ENCODE data around the gene FBLN5. TPM values are rescaled to one million over a fixed set of nuclear protein-coding genes. Genes with fewer than 3 reads are reported as not detected.

FBLN5 gene
- total RNA-seq, 4 donors from 2014 or later, result 77.7 to 186 (median 127) TPM

DNA sequence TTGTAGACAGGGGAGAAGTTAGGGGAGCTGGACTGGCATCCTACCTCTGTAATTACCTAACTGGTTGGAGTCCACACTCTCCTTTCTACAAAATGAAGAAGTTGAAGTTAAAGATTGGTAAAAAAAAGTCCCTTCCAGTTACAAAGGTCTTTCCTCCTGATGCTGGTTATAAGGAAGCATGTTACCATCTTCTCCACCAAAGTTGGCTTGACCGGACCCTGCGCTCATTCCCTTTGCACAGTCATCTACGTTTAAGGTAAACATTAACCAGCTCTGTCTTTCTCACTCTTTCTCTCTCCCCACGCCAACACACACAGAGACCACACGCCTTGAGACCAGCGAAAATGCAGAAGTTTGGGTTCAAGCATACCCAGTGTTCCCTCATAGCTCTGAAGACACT, 11.9 kb downstream of the FBLN5 start:
- no peaks in the 10 kb centered on the region for H3K4me1 ChIP-seq
- ATAC-seq, result no peak
- H3K27ac ChIP-seq, result peak overlapping the region in 2 of 4 donors; percentile 35 to 54
- H3K4me3 ChIP-seq, result no peak overlapping the region
- peaks cover 0 to 9% (median 0%) of the 10 kb centered on the region in 3 donors for H3K9me3 ChIP-seq
- 81 to 90% methylated on average over 3 to 6 of the region's 6 CpGs for WGBS, 2 donors (ENCODE audit: low coverage in 1 of 2)
- no peaks in the 10 kb centered on the region for H3K27me3 ChIP-seq
- TF ChIP-seq POLR2AphosphoS5 (IDR thresholded peaks at IDR 0.05) (no peak), POLR2A (IDR thresholded peaks at IDR 0.05) (no peak), EP300 (IDR thresholded peaks at IDR 0.05) (no peak)
- TF ChIP-seq, protein P1, sequence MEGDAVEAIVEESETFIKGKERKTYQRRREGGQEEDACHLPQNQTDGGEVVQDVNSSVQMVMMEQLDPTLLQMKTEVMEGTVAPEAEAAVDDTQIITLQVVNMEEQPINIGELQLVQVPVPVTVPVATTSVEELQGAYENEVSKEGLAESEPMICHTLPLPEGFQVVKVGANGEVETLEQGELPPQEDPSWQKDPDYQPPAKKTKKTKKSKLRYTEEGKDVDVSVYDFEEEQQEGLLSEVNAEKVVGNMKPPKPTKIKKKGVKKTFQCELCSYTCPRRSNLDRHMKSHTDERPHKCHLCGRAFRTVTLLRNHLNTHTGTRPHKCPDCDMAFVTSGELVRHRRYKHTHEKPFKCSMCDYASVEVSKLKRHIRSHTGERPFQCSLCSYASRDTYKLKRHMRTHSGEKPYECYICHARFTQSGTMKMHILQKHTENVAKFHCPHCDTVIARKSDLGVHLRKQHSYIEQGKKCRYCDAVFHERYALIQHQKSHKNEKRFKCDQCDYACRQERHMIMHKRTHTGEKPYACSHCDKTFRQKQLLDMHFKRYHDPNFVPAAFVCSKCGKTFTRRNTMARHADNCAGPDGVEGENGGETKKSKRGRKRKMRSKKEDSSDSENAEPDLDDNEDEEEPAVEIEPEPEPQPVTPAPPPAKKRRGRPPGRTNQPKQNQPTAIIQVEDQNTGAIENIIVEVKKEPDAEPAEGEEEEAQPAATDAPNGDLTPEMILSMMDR (IDR thresholded peaks at IDR 0.05), result no peak
- peaks cover 0 to 36% of the 10 kb centered on the region in 2 donors for H3K36me3 ChIP-seq

DNA sequence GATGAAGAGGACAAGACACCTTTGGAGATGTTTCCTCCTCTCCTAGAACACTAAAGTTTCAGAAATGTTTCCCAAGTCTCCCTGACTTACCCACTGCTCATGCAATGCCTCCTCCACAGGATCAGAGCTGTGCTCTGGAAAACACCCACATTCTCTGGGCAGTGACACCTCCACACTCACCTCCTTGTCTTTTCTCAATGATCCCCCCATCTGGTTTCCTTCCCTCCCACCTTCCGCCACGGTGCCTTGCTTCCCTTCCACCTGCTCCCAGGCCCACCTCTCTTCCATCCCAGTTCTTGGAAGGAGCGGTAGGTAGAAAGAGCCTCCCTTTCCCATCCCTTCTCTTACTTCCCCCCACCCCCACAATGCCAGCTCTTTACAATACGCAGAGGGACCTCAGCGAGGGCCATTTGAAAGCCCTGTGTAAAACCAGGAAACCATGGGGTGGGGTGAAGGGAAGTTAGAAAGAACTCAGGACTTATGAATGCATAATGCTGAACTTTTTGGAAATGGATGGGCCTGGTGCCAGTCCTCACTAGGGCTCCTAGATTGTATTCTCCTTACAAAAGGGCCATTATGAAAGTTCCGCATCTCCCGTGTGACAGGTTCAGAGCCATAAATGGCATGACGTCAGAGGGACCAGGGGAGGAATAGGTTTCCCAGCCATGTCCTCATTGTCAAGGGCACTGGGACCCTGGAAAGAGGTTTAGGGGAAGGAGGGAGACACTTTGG, 12.8 kb downstream of the FBLN5 start:
- Histone ChIP-seq H3K27me3 (no peaks in the 10 kb centered on the region), H3K27ac (peak overlapping the region in 1 of 4 donors; percentile 54), H3K9me3 (peaks cover 0 to 5% (median 0%) of the 10 kb centered on the region in 3 donors), H3K4me1 (peaks cover 0 to 8% (median 3%) of the 10 kb centered on the region in 3 donors), H3K4me3 (no peak overlapping the region), H3K36me3 (peaks cover 0 to 27% of the 10 kb centered on the region in 2 donors)
- WGBS, 2 donors (ENCODE audit: low coverage in 1 of 2), result 85% methylated on average over 3 of the region's 8 CpGs; no CpG with 5 or more reads in 1 of the 2 donors
- TF ChIP-seq EP300 (IDR thresholded peaks at IDR 0.05), result no peak
- TF ChIP-seq, protein P1 (IDR thresholded peaks at IDR 0.05), result no peak
- TF ChIP-seq POLR2AphosphoS5 (IDR thresholded peaks at IDR 0.05), result no peak
- TF ChIP-seq POLR2A (IDR thresholded peaks at IDR 0.05), result no peak
- peak; percentile 29 for ATAC-seq

DNA sequence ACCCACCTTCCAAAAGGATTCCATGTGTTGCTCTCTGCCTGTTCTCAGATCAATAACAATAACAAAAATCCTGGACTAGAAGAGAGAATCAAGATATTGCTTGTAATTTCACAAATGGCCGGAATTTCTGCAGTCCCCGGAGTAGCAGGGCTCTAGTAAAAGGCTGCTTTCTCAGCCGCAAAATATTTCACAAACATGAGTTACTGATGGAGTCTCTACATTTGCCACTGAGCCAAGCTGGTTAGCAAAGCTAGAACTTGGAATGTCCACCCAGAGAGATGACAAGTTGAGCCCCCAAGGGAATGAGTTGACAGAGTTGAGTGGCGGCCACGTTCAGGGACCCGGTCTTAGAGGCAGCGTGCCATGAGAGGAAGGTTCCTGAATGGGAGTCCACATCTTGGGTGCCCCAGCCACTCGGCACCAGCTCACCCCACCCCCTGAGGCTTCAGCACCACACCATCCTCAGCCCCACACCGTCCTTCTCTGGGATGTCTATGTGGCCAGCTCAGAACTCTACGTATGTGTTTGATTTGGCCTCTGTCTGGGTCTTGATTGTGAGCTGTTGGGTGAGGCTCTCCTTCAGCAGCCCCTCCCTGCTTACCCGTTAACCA, 15.9 kb downstream of the FBLN5 start:
- WGBS, 2 donors (ENCODE audit: low coverage in 1 of 2), result 82 to 100% methylated on average over 3 of the region's 11 CpGs
- ATAC-seq, result peak; percentile 8
- TF ChIP-seq POLR2A (IDR thresholded peaks at IDR 0.05), result no peak
- TF ChIP-seq, protein P1 (IDR thresholded peaks at IDR 0.05), result no peak
- TF ChIP-seq EP300 (IDR thresholded peaks at IDR 0.05), result no peak
- no peak for TF ChIP-seq POLR2AphosphoS5 (IDR thresholded peaks at IDR 0.05)
- H3K9me3 ChIP-seq, result no peaks in the 10 kb centered on the region
- H3K4me3 ChIP-seq, result no peak overlapping the region
- no peaks in the 10 kb centered on the region for H3K27me3 ChIP-seq
- no peak overlapping the region for H3K27ac ChIP-seq
- peaks cover 0 to 17% of the 10 kb centered on the region in 2 donors for H3K36me3 ChIP-seq
- peaks cover 0 to 10% (median 3%) of the 10 kb centered on the region in 3 donors for H3K4me1 ChIP-seq

DNA sequence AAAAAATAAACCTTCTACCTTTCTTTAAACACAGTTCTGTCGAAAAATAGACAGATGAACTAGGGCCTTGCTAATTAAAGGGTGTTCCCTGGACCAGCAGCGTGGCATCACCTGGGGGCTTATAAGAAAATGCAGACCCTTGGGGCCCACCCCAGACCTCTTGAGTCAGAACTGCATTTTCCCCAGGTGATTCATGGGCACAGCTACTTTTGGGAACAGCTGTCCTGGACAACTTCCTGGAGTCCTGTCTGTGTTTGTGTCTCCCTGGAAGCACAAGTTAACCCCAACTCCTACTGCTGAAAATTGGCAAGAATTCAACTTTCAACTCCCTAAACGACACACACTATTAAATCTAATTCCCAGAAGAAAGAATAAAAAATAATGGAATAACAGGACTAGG, 17.8 kb downstream of the FBLN5 start:
- Histone ChIP-seq H3K9me3 (no peaks in the 10 kb centered on the region), H3K27me3 (no peaks in the 10 kb centered on the region), H3K4me1 (peaks cover 0 to 23% (median 8%) of the 10 kb centered on the region in 3 donors), H3K27ac (no peak overlapping the region), H3K4me3 (no peak overlapping the region), H3K36me3 (peaks cover 0 to 3% of the 10 kb centered on the region in 2 donors)
- TF ChIP-seq POLR2A (IDR thresholded peaks at IDR 0.05), result no peak
- TF ChIP-seq, protein P1 (IDR thresholded peaks at IDR 0.05), result no peak
- no peak for TF ChIP-seq POLR2AphosphoS5 (IDR thresholded peaks at IDR 0.05)
- no peak for TF ChIP-seq EP300 (IDR thresholded peaks at IDR 0.05)
- ATAC-seq, result no peak
- WGBS, 2 donors (ENCODE audit: low coverage in 1 of 2), result 43 to 46% methylated on average over 3 of the region's 3 CpGs
